ENCODE measurements around the gene SERPINE2. TPM values are rescaled to one million over a fixed set of nuclear protein-coding genes. Genes with fewer than 3 reads are reported as not detected.

Gene SERPINE2
- total RNA-seq, 3 donors from 2014 or later = 1.8 to 44.6 (median 11.9) TPM

DNA sequence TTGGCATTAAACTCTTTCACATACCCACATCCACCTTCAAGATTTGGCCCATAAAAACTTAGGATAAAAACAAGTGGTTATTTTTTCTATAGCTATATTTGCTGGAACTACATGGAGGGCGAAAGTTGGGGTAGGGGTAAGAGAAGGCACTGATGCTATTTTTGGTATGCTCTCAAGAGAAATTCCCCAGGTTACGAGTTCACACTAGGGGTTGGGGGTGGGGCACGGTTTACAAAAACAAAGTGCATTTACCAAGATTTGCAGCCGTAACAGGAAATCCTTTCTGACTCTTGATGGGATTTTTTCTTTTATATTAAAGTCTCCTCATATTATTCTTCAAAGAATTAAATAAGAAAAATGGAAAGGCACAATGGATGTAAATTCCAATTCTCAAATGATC lies 6.8 kb downstream of the SERPINE2 start:
- Histone ChIP-seq H3K4me1 (no peaks in the 10 kb centered on the region), H3K36me3 (no peaks in the 10 kb centered on the region)

DNA sequence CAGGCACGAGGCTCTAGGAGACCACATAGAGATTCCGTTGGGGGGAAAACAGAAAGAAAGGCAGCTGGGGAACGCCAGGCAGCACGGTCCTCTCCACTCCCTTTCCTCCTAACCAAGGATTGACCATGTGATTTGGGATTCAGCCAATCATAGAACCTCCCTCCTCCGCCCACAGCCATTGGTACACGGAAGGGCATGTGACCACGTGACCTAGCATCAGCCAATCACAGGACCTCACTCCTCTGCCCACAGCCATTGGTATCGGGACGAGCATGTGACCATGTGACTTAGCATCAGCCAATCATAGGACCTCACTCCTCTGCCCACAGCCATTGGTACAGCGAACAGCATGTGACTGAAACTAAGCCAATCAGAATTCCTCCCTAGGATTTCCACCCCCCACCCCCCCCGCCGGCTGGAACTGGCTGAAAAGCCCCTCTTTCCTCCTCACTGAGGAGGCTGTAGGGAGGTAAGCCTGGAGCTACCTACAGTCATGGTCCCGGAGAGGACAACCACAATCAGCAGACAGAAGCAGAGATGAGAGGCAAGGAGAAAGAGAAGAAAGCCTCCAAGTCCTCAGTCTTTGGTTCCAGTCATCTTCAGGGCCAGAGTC lies 7.6 kb downstream of the SERPINE2 start:
- Histone ChIP-seq H3K4me1 (no peaks in the 10 kb centered on the region), H3K27me3 (no peaks in the 10 kb centered on the region), H3K36me3 (no peaks in the 10 kb centered on the region), H3K27ac (no peak overlapping the region), H3K9me3 (no peaks in the 10 kb centered on the region), H3K4me3 (no peak overlapping the region)
- no peak for DNase-seq (ENCODE audit: low spot score in 2 of 2)
- TF ChIP-seq, protein P1, sequence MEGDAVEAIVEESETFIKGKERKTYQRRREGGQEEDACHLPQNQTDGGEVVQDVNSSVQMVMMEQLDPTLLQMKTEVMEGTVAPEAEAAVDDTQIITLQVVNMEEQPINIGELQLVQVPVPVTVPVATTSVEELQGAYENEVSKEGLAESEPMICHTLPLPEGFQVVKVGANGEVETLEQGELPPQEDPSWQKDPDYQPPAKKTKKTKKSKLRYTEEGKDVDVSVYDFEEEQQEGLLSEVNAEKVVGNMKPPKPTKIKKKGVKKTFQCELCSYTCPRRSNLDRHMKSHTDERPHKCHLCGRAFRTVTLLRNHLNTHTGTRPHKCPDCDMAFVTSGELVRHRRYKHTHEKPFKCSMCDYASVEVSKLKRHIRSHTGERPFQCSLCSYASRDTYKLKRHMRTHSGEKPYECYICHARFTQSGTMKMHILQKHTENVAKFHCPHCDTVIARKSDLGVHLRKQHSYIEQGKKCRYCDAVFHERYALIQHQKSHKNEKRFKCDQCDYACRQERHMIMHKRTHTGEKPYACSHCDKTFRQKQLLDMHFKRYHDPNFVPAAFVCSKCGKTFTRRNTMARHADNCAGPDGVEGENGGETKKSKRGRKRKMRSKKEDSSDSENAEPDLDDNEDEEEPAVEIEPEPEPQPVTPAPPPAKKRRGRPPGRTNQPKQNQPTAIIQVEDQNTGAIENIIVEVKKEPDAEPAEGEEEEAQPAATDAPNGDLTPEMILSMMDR (IDR thresholded peaks at IDR 0.05) = no peak
- TF ChIP-seq POLR2AphosphoS5 (IDR thresholded peaks at IDR 0.05) = no peak
- TF ChIP-seq POLR2A (IDR thresholded peaks at IDR 0.05) = no peak
- intact Hi-C loops (cut with DNase I; ENCODE audit: low total_unique reads) = no loop called here

More for the DNA sequence above, 6.8 kb downstream of the SERPINE2 start:
- no peaks in the 10 kb centered on the region for H3K27me3 ChIP-seq
- intact Hi-C loops (cut with DNase I; ENCODE audit: low total_unique reads) = no loop called here
- H3K4me3 ChIP-seq = no peak overlapping the region
- TF ChIP-seq POLR2AphosphoS5 (IDR thresholded peaks at IDR 0.05) (no peak), POLR2A (IDR thresholded peaks at IDR 0.05) (no peak)
- TF ChIP-seq, protein P1 (IDR thresholded peaks at IDR 0.05) = no peak
- H3K9me3 ChIP-seq = no peaks in the 10 kb centered on the region
- no peak overlapping the region for H3K27ac ChIP-seq
- no peak for DNase-seq (ENCODE audit: low spot score in 2 of 2)

DNA sequence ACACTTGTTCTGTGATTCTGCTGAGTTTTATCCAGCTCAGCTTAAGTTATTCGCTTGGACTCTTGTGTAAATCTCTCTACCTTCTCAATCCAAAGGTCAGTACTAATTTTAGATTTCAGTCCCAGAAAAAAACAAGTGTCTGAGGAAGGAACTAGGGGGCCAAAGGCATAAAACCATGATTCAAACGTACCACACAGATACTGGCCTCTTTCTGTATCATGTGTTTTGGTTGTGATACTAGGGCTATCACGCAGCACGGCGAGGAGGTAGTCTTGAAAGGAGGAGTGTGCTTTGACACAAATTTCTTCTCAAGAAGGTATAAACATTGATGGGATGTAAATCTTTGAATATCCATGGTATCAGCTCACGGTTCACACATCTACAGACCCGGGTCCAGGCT lies 8.3 kb downstream of the SERPINE2 start:
- Histone ChIP-seq H3K27ac (no peak overlapping the region), H3K36me3 (no peaks in the 10 kb centered on the region), H3K4me1 (no peaks in the 10 kb centered on the region), H3K27me3 (no peaks in the 10 kb centered on the region), H3K9me3 (no peaks in the 10 kb centered on the region), H3K4me3 (no peak overlapping the region)
- TF ChIP-seq, protein P1 (IDR thresholded peaks at IDR 0.05) = no peak
- no peak for TF ChIP-seq POLR2A (IDR thresholded peaks at IDR 0.05)
- no peak for TF ChIP-seq POLR2AphosphoS5 (IDR thresholded peaks at IDR 0.05)
- intact Hi-C loops (cut with DNase I; ENCODE audit: low total_unique reads) = no loop called here
- DNase-seq (ENCODE audit: low spot score in 2 of 2) = no peak

DNA sequence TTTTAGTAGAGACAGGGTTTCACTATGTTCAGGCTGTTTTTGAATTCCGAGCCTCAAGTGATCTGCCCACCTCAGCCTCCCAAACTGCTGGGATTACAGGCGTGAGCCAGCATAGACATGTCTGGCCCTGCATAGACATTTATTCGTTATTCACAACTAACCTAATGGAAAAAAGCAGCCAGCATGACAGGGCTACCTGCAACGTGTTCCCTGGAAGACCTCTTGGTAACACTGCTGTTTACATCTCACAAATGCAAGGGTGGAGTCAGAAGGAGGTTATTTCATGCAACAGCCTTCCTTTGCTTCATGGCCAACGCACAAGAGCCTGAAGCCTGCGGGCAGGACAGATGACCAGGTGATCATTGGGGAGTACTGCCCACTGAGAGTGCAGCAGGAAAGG lies 9.2 kb downstream of the SERPINE2 start:
- no peaks in the 10 kb centered on the region for H3K27me3 ChIP-seq
- no peaks in the 10 kb centered on the region for H3K4me1 ChIP-seq
- DNase-seq (ENCODE audit: low spot score in 2 of 2) = no peak
- H3K9me3 ChIP-seq = no peaks in the 10 kb centered on the region
- no peak overlapping the region for H3K27ac ChIP-seq
- intact Hi-C loops (cut with DNase I; ENCODE audit: low total_unique reads) = no loop called here
- TF ChIP-seq, protein P1 (IDR thresholded peaks at IDR 0.05) = no peak
- TF ChIP-seq POLR2AphosphoS5 (IDR thresholded peaks at IDR 0.05) (no peak), POLR2A (IDR thresholded peaks at IDR 0.05) (no peak)
- H3K4me3 ChIP-seq = no peak overlapping the region
- no peaks in the 10 kb centered on the region for H3K36me3 ChIP-seq

DNA sequence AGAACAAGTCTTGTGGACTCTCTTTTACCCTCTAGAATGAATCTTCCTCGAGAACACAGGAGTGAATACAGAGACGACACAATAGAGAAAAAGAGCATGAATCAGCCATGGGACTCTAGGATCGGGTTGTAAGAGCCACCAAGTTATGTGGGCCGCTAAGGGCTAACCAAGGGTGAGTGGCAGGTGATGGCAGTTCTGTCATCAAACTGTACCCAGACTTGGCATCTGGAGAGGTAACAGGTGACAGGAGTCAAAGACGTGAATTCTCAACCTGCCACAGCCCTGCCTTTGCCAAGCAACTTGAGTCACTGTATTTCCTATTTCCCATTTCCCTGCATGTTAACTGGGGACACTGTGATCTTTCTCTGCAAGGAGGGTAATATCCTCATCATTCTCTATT lies 11.2 kb downstream of the SERPINE2 start:
- no peaks in the 10 kb centered on the region for H3K9me3 ChIP-seq
- intact Hi-C loops (cut with DNase I; ENCODE audit: low total_unique reads) = no loop called here
- no peaks in the 10 kb centered on the region for H3K4me1 ChIP-seq
- H3K4me3 ChIP-seq = no peak overlapping the region
- no peaks in the 10 kb centered on the region for H3K36me3 ChIP-seq
- H3K27me3 ChIP-seq = no peaks in the 10 kb centered on the region
- DNase-seq (ENCODE audit: low spot score in 2 of 2) = no peak
- no peak for TF ChIP-seq POLR2AphosphoS5 (IDR thresholded peaks at IDR 0.05)
- TF ChIP-seq POLR2A (IDR thresholded peaks at IDR 0.05) = no peak
- TF ChIP-seq, protein P1 (IDR thresholded peaks at IDR 0.05) = no peak
- no peak overlapping the region for H3K27ac ChIP-seq

Measured in breast epithelium (tissue), 4 donors.